ENCODE measurements around the gene MIGA1.
"Not testable (repeated sequence)": the region's sequence is repeated elsewhere in the genome, so short reads cannot be mapped to it uniquely, and the experiment has no call there.

MIGA1 gene

GRCh38 chr1:77803371-77803770 is 23.9 kb downstream of the MIGA1 start:
- no peak for DNase-seq

- not testable (repeated sequence) for DNase-seq
Measured at GRCh38 chr1:77809787-77810462, 30.5 kb downstream of the MIGA1 start.

- not testable (repeated sequence) for DNase-seq
Measured at GRCh38 chr1:77811589-77811988, 32.1 kb downstream of the MIGA1 start.

GRCh38 chr1:77817368-77818209 is 38.1 kb downstream of the MIGA1 start:
- no peak for DNase-seq

GRCh38 chr1:77820121-77820520 is 40.7 kb downstream of the MIGA1 start:
- DNase-seq, result no peak

- DNase-seq, result no peak
Measured at GRCh38 chr1:77824079-77824478, 44.6 kb downstream of the MIGA1 start.

- DNase-seq, result no peak
Measured at GRCh38 chr1:77824694-77825093, 45.2 kb downstream of the MIGA1 start.

GRCh38 chr1:77825131-77825709 is 45.8 kb downstream of the MIGA1 start:
- DNase-seq, result peak; percentile 23

GRCh38 chr1:77826851-77827250 is 47.4 kb downstream of the MIGA1 start:
- not testable (repeated sequence) for DNase-seq

GRCh38 chr1:77828098-77828497 is 48.6 kb downstream of the MIGA1 start:
- DNase-seq, result no peak

- DNase-seq, result no peak
Measured at GRCh38 chr1:77829851-77830250, 50.4 kb downstream of the MIGA1 start.

- DNase-seq, result no peak
Measured at GRCh38 chr1:77830946-77831345, 51.5 kb downstream of the MIGA1 start.

GRCh38 chr1:77831566-77831965 is 52.1 kb downstream of the MIGA1 start:
- DNase-seq, result no peak

GRCh38 chr1:77831976-77832711 is 52.7 kb downstream of the MIGA1 start:
- DNase-seq, result no peak

GRCh38 chr1:77832901-77833300 is 53.5 kb downstream of the MIGA1 start:
- no peak for DNase-seq

- DNase-seq, result no peak
Measured at GRCh38 chr1:77833521-77834100, 54.2 kb downstream of the MIGA1 start.

GRCh38 chr1:77834771-77835334 is 55.4 kb downstream of the MIGA1 start:
- DNase-seq, result peak; percentile 1

- DNase-seq, result no peak
Measured at GRCh38 chr1:77841574-77841973, 62.1 kb downstream of the MIGA1 start.

- DNase-seq, result no peak
Measured at GRCh38 chr1:77845951-77846350, 66.5 kb downstream of the MIGA1 start.

- DNase-seq, result no peak
Measured at GRCh38 chr1:77846966-77847365, 67.5 kb downstream of the MIGA1 start.

- DNase-seq, result no peak
Measured at GRCh38 chr1:77847621-77848080, 68.2 kb downstream of the MIGA1 start.

GRCh38 chr1:77850082-77850481 is 70.6 kb downstream of the MIGA1 start:
- no peak for DNase-seq
